ENCODE measurements around the gene NAT9. TPM values are rescaled to one million over a fixed set of nuclear protein-coding genes. Genes with fewer than 3 reads are reported as not detected.

The NAT9 gene
- total and polyA plus RNA-seq, 2 donors: 20.7 to 33.3 TPM

Other genes with a start within 250 kb of the NAT9 start
- not detected for gene CD300LB, start 244.9 kb downstream of the NAT9 start, total RNA-seq
- gene CD300LB, start 244.9 kb downstream of the NAT9 start, polyA plus RNA-seq: 0.46 TPM
- 0.69 TPM for gene CD300C, start 230.2 kb downstream of the NAT9 start, total RNA-seq
- gene CD300C, start 230.2 kb downstream of the NAT9 start, polyA plus RNA-seq: 2.3 TPM
- gene CD300H, start 208.8 kb downstream of the NAT9 start, total RNA-seq: not detected
- 0.18 TPM for gene CD300H, start 208.8 kb downstream of the NAT9 start, polyA plus RNA-seq
- not detected for gene CD300LD, start 184.1 kb downstream of the NAT9 start, total RNA-seq
- gene CD300LD, start 184.1 kb downstream of the NAT9 start, polyA plus RNA-seq: not detected
- 0.42 TPM for gene CD300E, start 152.6 kb downstream of the NAT9 start, total RNA-seq
- gene CD300E, start 152.6 kb downstream of the NAT9 start, polyA plus RNA-seq: 2.1 TPM
- gene CD300LF, start 63.4 kb downstream of the NAT9 start, total RNA-seq: 0.63 TPM
- gene CD300LF, start 63.4 kb downstream of the NAT9 start, polyA plus RNA-seq: 1.3 TPM
- gene RAB37, start 39.1 kb downstream of the NAT9 start, total RNA-seq: 3.2 TPM
- 6.7 TPM for gene RAB37, start 39.1 kb downstream of the NAT9 start, polyA plus RNA-seq
- gene NHERF1, start 27.7 kb downstream of the NAT9 start, total RNA-seq: 8.5 TPM
- gene NHERF1, start 27.7 kb downstream of the NAT9 start, polyA plus RNA-seq: 16.7 TPM
- gene GRIN2C, start 83.5 kb upstream of the NAT9 start, total RNA-seq: 1.9 TPM
- 0.47 TPM for gene GRIN2C, start 83.5 kb upstream of the NAT9 start, polyA plus RNA-seq
- gene FDXR, start 96.6 kb upstream of the NAT9 start, total RNA-seq: 3.7 TPM
- gene FDXR, start 96.6 kb upstream of the NAT9 start, polyA plus RNA-seq: 12.3 TPM
- 0.48 TPM for gene FADS6, start 117.3 kb upstream of the NAT9 start, total RNA-seq
- 0.96 TPM for gene FADS6, start 117.3 kb upstream of the NAT9 start, polyA plus RNA-seq
- 0.53 TPM for gene USH1G, start 146.9 kb upstream of the NAT9 start, total RNA-seq
- 0.16 TPM for gene USH1G, start 146.9 kb upstream of the NAT9 start, polyA plus RNA-seq
- gene OTOP2, start 147.9 kb upstream of the NAT9 start, total RNA-seq: not detected
- not detected for gene OTOP2, start 147.9 kb upstream of the NAT9 start, polyA plus RNA-seq
- not detected for gene OTOP3, start 159.6 kb upstream of the NAT9 start, total RNA-seq
- gene OTOP3, start 159.6 kb upstream of the NAT9 start, polyA plus RNA-seq: not detected
- gene HID1, start 196.4 kb upstream of the NAT9 start, total RNA-seq: 5.7 TPM
- gene HID1, start 196.4 kb upstream of the NAT9 start, polyA plus RNA-seq: 13.4 TPM
- gene CDR2L, start 211.3 kb upstream of the NAT9 start, total RNA-seq: 4.8 TPM
- gene CDR2L, start 211.3 kb upstream of the NAT9 start, polyA plus RNA-seq: 14.2 TPM
- 14.5 TPM for gene MRPL58, start 236.3 kb upstream of the NAT9 start, total RNA-seq
- gene MRPL58, start 236.3 kb upstream of the NAT9 start, polyA plus RNA-seq: 38.7 TPM